ENCODE measurements around the gene NCAPH2. TPM values are rescaled to one million over a fixed set of nuclear protein-coding genes. Genes with fewer than 3 reads are reported as not detected.

NCAPH2 gene
- total and polyA plus RNA-seq, 7 donors, result 19.2 to 26.3 (median 22.0) TPM

GRCh38 chr22:50528682-50529415 lies 20.8 kb downstream of the NCAPH2 start:
- Histone ChIP-seq H3K27ac (peak overlapping the region; percentile 79), H3K4me1 (peaks cover 32% of the 10 kb centered on the region), H3K4me3 (peak overlapping the region; percentile 69), H3K36me3 (ENCODE audit: insufficient read depth in 1 of 2, low read depth in 1 of 2) (peaks cover 0 to 2% of the 10 kb centered on the region in 2 donors), H3K27me3 (ENCODE audit: insufficient read depth in 3 of 3, low read length in 2 of 3) (peaks cover 0 to 51% (median 25%) of the 10 kb centered on the region in 3 donors), H3K9me3 (no peaks in the 10 kb centered on the region)
- WGBS, 3 donors, result 31 to 50% (median 44%) methylated on average over 14 to 15 of the region's 15 CpGs
- TF ChIP-seq, protein P1, sequence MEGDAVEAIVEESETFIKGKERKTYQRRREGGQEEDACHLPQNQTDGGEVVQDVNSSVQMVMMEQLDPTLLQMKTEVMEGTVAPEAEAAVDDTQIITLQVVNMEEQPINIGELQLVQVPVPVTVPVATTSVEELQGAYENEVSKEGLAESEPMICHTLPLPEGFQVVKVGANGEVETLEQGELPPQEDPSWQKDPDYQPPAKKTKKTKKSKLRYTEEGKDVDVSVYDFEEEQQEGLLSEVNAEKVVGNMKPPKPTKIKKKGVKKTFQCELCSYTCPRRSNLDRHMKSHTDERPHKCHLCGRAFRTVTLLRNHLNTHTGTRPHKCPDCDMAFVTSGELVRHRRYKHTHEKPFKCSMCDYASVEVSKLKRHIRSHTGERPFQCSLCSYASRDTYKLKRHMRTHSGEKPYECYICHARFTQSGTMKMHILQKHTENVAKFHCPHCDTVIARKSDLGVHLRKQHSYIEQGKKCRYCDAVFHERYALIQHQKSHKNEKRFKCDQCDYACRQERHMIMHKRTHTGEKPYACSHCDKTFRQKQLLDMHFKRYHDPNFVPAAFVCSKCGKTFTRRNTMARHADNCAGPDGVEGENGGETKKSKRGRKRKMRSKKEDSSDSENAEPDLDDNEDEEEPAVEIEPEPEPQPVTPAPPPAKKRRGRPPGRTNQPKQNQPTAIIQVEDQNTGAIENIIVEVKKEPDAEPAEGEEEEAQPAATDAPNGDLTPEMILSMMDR (IDR thresholded peaks at IDR 0.05), result no peak
- intact Hi-C loops (cut with DNase I), result loop anchor here in 1 of 2 donors (5.0 kb wide), 1 partner anchor 33 kb away; the partner anchor contains the start of gene SYCE3
- DNase-seq, result no peak
- no peak for ATAC-seq

- ATAC-seq (no peak), DNase-seq (peak in 1 of 2 donors; percentile 75)
- H3K27ac ChIP-seq, result peak overlapping the region; percentile 79
- H3K9me3 ChIP-seq, result no peaks in the 10 kb centered on the region
- no peaks in the 10 kb centered on the region for H3K36me3 ChIP-seq (ENCODE audit: insufficient read depth in 1 of 2, low read depth in 1 of 2)
- TF ChIP-seq, protein P1 (IDR thresholded peaks at IDR 0.05), result no peak
- 3 to 13% (median 6%) methylated on average over 28 to 50 of the region's 50 CpGs for WGBS, 3 donors
- peak overlapping the region; percentile 69 for H3K4me3 ChIP-seq
- H3K4me1 ChIP-seq, result peaks cover 26% of the 10 kb centered on the region
- H3K27me3 ChIP-seq (ENCODE audit: insufficient read depth in 3 of 3, low read length in 2 of 3), result peaks cover 0 to 57% (median 25%) of the 10 kb centered on the region in 3 donors
- intact Hi-C loops (cut with DNase I), result loop anchor here in 1 of 2 donors (5.0 kb wide), 1 partner anchor 33 kb away; the partner anchor contains the start of gene SYCE3
Measured at GRCh38 chr22:50529416-50529896, 21.4 kb downstream of the NCAPH2 start.

- peaks cover 22% of the 10 kb centered on the region for H3K4me1 ChIP-seq
Measured at GRCh38 chr22:50529897-50530579, 22.0 kb downstream of the NCAPH2 start, which contains the start of gene TYMP. TSS of gene TYMP (minus strand) at chr22:50530012. CDS start at chr22:50529709, 303 bp downstream.

DNA sequence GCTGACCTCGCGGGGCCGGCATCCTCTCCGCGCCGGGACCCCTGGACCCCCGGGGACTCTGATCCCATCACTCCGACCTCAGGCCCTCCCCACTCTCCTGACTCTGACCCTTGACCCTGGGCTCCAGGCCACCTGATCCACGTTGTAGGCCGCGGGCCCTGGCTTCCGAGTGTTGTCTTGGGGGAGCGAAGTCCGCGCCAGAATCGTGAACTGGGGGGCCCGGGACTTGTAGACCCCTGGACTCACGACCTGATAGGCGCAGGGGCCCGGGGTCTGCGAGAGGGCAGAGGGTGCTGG lies 22.5 kb downstream of the NCAPH2 start:
- intact Hi-C loops (cut with DNase I), result loop anchor here in 1 of 2 donors (5.0 kb wide), 1 partner anchor 92 kb away; no protein-coding TSS in a partner anchor
- H3K36me3 ChIP-seq (ENCODE audit: insufficient read depth in 1 of 2, low read depth in 1 of 2), result no peaks in the 10 kb centered on the region
- H3K27me3 ChIP-seq (ENCODE audit: insufficient read depth in 3 of 3, low read length in 2 of 3), result peaks cover 0 to 66% (median 25%) of the 10 kb centered on the region in 3 donors
- H3K4me3 ChIP-seq, result peak overlapping the region; percentile 69
- no peak for ATAC-seq
- no peaks in the 10 kb centered on the region for H3K9me3 ChIP-seq
- peaks cover 22% of the 10 kb centered on the region for H3K4me1 ChIP-seq
- WGBS, 3 donors, result 1 to 4% (median 1%) methylated on average over 13 to 21 of the region's 21 CpGs
- no peak for DNase-seq
- TF ChIP-seq, protein P1 (IDR thresholded peaks at IDR 0.05), result no peak
- peak overlapping the region; percentile 79 for H3K27ac ChIP-seq

More at GRCh38 chr22:50529897-50530579, 22.0 kb downstream of the NCAPH2 start, which contains the start of gene TYMP:
- peaks cover 0 to 63% (median 25%) of the 10 kb centered on the region in 3 donors for H3K27me3 ChIP-seq (ENCODE audit: insufficient read depth in 3 of 3, low read length in 2 of 3)
- WGBS, 3 donors, result 1% methylated on average over 43 to 92 of the region's 92 CpGs
- ATAC-seq, result peak; percentile 9 to 37 (median 20)
- peak within 1 kb of the TSS; percentile 69 for H3K4me3 ChIP-seq
- H3K27ac ChIP-seq, result peak within 1 kb of the TSS; percentile 79
- no peaks in the 10 kb centered on the region for H3K9me3 ChIP-seq
- intact Hi-C loops (cut with DNase I), result loop anchor here (5.0 kb wide), 2 partner anchors 32 to 92 kb away; partner anchors contain the start of gene SYCE3 (in 1 of the 2)
- DNase-seq, result peak; percentile 86 to 92
- H3K36me3 ChIP-seq (ENCODE audit: insufficient read depth in 1 of 2, low read depth in 1 of 2), result no peaks in the 10 kb centered on the region
- TF ChIP-seq, protein P1 (IDR thresholded peaks at IDR 0.05), result no peak

All from psoas muscle (tissue), 8 donors.